Stimulated activated CD4-positive, alpha-beta T cell treated with anti-CD3 and anti-CD28 coated beads, TNF-alpha, amount 100 ng/mL, for 24 hours (primary cell): ENCODE results near the gene MICU2.

ENCODE experiments used
- DNase-seq, 3 experiments: peaks; one replicate each; pipeline ENCODE4 v3.0.0-alpha.2; 2020; ENCODE audit warnings: low read depth in 3 of 3

Gene MICU2

DNA sequence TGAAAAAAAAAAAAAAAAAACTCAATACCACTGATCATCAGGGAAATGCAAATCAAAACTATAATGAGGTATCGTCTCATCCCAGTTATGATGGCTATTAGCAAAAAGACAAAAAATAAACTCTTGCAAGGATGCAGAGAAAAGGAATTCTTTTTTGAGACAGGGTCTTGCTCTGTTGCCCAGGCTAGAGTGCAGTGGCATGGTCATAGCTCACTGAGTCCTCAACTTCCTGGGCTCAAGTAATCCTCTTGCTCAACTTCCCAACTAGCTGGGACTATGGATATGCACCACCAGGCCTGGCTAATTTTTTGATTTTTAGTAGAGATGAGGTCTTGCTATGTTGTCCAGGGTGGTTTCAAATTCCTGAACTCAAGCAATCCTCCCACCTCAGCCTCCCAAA is 59.5 kb downstream of the MICU2 start:
- DNase-seq: no peak

GRCh38 chr13:21542563-21542962 is 61.4 kb downstream of the MICU2 start:
- no peak for DNase-seq

DNA sequence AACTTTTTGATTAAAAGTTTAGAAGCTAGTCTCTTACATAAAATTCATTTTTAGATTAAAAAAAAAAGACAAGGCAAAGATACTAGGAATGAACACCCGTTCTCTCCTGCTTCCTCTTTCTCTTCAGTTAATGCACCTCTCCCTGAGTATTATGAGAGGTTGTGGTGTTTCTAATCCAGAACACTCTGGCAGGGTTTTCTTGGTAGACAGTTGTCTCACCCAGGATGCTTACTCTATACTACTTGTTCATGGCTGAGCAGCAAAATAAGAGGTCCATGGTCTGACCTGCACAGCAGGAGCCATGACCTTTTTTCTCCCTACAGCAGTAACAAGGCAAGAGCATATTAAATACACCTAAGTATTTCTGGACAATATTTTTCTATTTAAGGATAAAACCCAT is 62.0 kb downstream of the MICU2 start:
- DNase-seq: no peak

GRCh38 chr13:21541271-21541670 is 62.7 kb downstream of the MICU2 start:
- DNase-seq: no peak

DNA sequence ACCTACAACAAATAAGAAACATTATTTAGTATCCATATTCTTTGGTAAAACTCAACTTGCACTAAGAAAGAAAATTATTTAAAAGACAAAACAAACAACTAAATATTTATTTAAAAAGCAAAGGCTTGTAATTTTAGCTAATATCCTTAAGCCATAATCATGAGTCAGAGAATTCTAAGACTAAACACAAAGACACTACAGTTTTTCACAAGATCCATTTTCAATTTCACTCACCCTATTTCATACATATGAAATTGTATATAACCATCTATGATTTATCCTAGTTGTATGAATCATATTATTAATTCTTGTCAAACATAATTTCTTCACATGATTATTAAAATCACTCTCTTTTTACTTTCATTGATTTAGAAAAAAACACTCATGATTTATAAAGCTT is 64.3 kb downstream of the MICU2 start:
- no peak for DNase-seq

DNA sequence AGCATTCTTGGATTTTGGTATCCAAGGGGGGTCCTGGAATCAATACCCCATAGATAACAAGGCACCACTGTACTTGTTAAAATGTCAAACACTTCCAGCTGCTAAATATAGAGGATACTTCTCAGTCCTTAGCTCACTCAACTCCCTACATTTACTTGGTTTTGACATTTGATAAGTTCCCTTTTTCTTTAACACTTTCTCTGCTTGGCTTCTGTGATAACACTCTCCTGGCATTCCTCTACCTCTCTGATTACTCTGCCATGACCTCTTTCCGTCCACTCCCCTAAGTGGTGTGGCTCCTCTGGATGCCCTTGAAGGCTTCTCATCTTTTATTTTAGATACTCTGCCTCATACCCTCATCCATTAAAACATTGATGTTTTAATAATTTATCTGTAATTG is 65.2 kb downstream of the MICU2 start:
- no peak for DNase-seq

- no peak for DNase-seq
Measured at GRCh38 chr13:21538280-21538679, 65.7 kb downstream of the MICU2 start.

- DNase-seq: no peak
Measured at GRCh38 chr13:21537105-21537504, 66.9 kb downstream of the MICU2 start.

GRCh38 chr13:21534760-21535159 is 69.2 kb downstream of the MICU2 start:
- DNase-seq: no peak

- no peak for DNase-seq
Measured at GRCh38 chr13:21531455-21531854, 72.5 kb downstream of the MICU2 start.

DNA sequence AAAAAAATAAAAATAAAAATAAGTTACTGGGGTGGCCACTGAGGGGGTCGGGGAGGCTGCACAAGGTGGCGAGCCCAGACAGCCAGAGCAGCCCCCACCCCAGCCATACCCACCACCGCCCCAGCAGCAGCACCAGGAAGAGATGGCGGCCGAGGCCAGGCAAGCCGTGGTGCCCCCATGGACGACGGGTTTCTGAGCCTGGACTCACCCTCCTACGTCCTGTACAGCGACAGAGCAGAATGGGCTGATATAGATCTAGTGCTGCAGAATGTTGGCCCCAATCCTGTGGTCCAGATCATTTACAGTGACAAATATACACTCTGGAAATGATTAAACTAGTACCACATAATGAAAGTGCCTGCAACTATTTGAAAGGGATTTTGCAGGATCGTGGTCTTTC is 73.3 kb downstream of the MICU2 start:
- no peak for DNase-seq

DNA sequence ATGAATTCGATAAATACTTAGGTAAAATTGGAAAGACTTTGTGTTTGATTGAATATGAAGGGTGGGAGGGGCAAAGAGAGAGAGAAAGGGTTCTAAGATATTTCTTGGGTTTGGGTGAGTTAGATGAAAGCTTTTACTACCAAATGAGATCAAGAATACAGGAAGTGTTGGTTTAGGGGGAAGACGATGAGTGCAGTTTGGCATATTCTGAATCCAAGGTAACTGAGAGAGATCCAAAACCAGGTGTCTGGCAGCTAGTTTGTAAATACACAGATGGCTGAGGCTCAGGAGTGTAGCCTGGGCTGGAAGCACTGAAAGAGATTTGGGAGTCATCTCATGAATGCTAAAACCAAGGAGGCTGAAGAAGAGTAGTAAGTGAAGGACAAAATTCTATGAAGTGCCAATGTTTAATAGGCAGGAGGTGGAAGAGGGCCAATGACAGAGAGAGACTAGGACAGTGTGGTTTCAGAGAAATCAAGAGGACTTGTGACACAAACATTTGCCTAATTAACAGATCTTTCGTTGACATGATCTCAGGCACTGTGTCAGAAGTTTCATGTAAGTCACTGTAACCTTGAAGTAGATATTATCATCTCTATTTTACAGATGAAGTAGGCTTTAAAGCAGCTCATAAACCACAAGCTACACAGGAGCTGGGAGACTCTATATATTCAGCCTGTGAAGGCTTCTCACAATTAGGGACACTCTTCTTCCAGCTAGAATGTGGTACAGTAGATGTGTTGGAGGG is 74.7 kb downstream of the MICU2 start:
- DNase-seq: no peak

- DNase-seq: no peak
Measured at GRCh38 chr13:21528616-21529015, 75.4 kb downstream of the MICU2 start.

GRCh38 chr13:21526707-21527540 is 77.0 kb downstream of the MICU2 start:
- no peak for DNase-seq

DNA sequence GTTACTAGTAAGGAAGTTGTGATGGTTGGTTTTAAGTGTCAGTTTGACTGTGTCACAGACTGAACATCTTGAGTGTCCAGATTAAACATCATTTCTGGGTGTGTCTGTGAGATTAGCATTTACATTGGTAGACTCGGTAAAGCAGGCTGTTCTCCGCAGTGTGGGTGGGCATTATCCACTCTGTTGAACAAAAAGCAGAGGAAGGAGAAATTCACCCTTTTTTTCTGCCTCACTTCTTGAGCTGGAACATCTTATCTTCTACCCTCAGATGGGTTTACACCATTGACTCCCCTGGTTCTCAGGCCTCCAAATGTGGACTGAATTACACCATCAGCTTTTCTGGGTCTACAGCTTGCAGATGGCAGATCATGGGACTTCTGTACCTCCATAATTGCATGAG is 81.1 kb downstream of the MICU2 start:
- DNase-seq: no peak

- DNase-seq: no peak
Measured at GRCh38 chr13:21522130-21522529, 81.8 kb downstream of the MICU2 start.

DNA sequence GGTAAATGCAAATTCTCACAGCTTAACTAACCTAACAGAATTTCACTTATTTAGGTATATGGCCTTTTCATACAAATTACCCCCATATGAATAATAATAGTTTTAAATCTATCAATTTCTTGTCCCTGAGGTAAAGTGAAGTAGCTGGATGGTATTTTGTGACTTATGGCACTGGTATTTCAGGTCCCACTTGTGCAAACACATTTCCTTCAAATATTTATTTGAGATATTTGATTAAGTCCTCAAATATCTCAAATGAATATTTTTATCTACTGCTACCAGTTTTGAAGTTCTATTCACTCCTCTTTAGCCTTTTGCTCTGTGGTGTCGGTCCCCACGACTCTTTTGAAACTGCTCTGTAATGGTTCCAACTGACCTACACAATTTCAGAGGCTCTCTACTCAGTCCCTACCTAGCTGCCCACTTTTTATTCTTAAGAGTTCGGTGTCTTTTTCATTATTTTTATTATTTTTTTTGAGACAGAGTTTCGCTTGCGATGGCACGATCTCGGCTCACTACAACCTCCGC is 85.3 kb downstream of the MICU2 start:
- no peak for DNase-seq

DNA sequence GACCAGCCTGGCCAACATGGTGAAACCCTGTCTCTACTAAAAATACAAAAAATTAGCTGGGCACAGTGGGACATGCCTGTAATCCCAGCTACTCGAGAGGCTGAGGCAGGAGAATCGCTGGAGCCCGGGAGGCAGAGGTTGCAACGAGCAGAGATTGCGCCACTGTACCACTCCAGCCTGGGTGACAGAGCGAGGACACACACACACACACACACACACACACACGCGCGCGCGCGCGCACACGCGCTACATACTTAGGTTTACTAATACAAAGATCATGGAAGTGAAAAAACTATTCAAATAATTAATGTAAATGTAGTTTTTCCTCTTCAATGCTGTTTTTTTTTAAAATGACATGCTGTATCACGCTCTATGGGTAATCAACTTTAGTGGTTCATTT is 86.4 kb downstream of the MICU2 start:
- DNase-seq: no peak

GRCh38 chr13:21516805-21517204 is 87.2 kb downstream of the MICU2 start:
- DNase-seq: no peak

DNA sequence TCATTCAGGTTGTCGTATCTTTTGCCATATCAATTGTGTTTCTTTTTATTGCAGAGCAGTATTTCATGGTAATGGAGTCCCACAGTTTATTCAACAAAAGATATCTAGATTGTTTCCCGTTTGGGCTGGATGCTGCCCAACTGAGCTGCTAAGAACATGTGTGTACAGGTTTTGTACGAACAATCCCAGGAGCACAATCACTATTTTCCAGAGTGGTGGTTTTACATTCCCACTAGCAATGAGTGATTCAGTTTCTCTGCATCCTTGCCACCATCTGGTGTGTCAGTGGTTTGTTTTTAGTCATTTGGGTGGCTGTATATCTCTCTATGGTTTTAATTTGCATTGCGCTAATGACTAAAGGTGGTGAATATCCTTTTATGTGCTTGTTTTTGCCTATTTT is 92.1 kb downstream of the MICU2 start:
- no peak for DNase-seq

DNA sequence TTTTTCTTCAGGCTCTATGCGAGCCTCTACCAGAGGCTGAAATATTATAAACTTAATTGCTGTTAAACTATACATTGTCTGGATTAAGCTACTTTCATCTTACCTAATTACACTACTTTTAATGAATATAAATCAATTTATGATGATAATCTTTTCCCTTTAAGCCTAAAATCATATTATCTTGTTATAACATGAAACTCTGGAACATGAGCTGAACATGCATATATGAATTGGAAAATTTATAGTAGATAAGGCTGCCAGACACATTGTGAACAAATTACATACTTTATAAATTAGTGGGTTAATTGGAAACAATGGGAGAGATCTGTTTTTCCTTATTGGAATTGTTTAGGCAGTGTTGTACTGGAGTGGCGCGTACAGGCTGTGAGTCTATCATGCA is 99.6 kb downstream of the MICU2 start:
- DNase-seq: no peak

GRCh38 chr13:21501686-21502085 is 102.3 kb downstream of the MICU2 start:
- DNase-seq: no peak

- no peak for DNase-seq
Measured at GRCh38 chr13:21486322-21486721, 117.6 kb downstream of the MICU2 start.
